Inflammatory macrophage treated with lipopolysaccharide for 4 hours (primary cell): Measurements from ENCODE around the gene RNASE8.
"Not testable (repeated sequence)": the region's sequence is repeated elsewhere in the genome, so short reads cannot be mapped to it uniquely, and the experiment has no call there.

Experiments used
- DNase-seq: peaks from one replicate; pipeline ENCODE4 v3.0.0-alpha.2; 2020

RNASE8 gene

GRCh38 chr14:21030531-21030930 is 27.1 kb upstream of the RNASE8 start:
- no peak for DNase-seq

GRCh38 chr14:21032326-21033132 is 25.1 kb upstream of the RNASE8 start:
- peak; percentile 79 for DNase-seq

- DNase-seq = peak; percentile 72
Observed at GRCh38 chr14:21033133-21033698, 24.4 kb upstream of the RNASE8 start.

- DNase-seq = no peak
Observed at GRCh38 chr14:21034707-21035106, 22.9 kb upstream of the RNASE8 start, which contains the start of gene RNASE13. Gene RNASE13, minus strand, starts transcription at chr14:21034807. Its CDS starts 519 bp downstream, at chr14:21034288.

- peak; percentile 59 for DNase-seq
Observed at GRCh38 chr14:21036751-21037150, 20.9 kb upstream of the RNASE8 start.

- peak; percentile 59 for DNase-seq
Observed at GRCh38 chr14:21037156-21037555, 20.5 kb upstream of the RNASE8 start.

GRCh38 chr14:21038441-21039422 is 18.9 kb upstream of the RNASE8 start:
- no peak for DNase-seq

GRCh38 chr14:21039585-21040369 is 17.8 kb upstream of the RNASE8 start:
- DNase-seq = peak; percentile 70

- no peak for DNase-seq
Observed at GRCh38 chr14:21040370-21040925, 17.2 kb upstream of the RNASE8 start.

GRCh38 chr14:21040941-21041340 is 16.7 kb upstream of the RNASE8 start:
- not testable (repeated sequence) for DNase-seq

GRCh38 chr14:21041676-21042433 is 15.8 kb upstream of the RNASE8 start, which contains the start of gene RNASE7:
Gene RNASE7, plus strand, starts transcription at chr14:21042362. Its CDS starts 631 bp downstream, at chr14:21042993.
- peak; percentile 39 for DNase-seq

GRCh38 chr14:21042918-21043317 is 14.7 kb upstream of the RNASE8 start:
- peak; percentile 27 for DNase-seq

GRCh38 chr14:21043387-21043973 is 14.1 kb upstream of the RNASE8 start:
- no peak for DNase-seq

- no peak for DNase-seq
Observed at GRCh38 chr14:21043974-21044618, 13.5 kb upstream of the RNASE8 start.

GRCh38 chr14:21047378-21047781 is 10.2 kb upstream of the RNASE8 start:
- DNase-seq = no peak

GRCh38 chr14:21048638-21049037 is 9.0 kb upstream of the RNASE8 start:
- DNase-seq = no peak

GRCh38 chr14:21049271-21049673 is 8.3 kb upstream of the RNASE8 start:
- DNase-seq = no peak

GRCh38 chr14:21050597-21050996 is 7.0 kb upstream of the RNASE8 start:
- peak; percentile 47 for DNase-seq

GRCh38 chr14:21053184-21054122 is 4.2 kb upstream of the RNASE8 start:
- DNase-seq = no peak
